GM19351 (cell line): ENCODE measurements around the gene GNL3.
"Not testable (repeated sequence)": the region's sequence is repeated elsewhere in the genome, so short reads cannot be mapped to it uniquely, and the experiment has no call there.

Experiments
- ATAC-seq: cut with Tn5 transposase; IDR thresholded peaks from one replicate; pipeline ENCODE4 v1.9.1; 2021; ENCODE audit warnings: mild to moderate bottlenecking, moderate library complexity; ENCODE audit not compliant: unreplicated experiment

Gene GNL3

GRCh38 chr3:52719618-52720017 is 33.8 kb downstream of the GNL3 start:
- ATAC-seq: no peak

DNA sequence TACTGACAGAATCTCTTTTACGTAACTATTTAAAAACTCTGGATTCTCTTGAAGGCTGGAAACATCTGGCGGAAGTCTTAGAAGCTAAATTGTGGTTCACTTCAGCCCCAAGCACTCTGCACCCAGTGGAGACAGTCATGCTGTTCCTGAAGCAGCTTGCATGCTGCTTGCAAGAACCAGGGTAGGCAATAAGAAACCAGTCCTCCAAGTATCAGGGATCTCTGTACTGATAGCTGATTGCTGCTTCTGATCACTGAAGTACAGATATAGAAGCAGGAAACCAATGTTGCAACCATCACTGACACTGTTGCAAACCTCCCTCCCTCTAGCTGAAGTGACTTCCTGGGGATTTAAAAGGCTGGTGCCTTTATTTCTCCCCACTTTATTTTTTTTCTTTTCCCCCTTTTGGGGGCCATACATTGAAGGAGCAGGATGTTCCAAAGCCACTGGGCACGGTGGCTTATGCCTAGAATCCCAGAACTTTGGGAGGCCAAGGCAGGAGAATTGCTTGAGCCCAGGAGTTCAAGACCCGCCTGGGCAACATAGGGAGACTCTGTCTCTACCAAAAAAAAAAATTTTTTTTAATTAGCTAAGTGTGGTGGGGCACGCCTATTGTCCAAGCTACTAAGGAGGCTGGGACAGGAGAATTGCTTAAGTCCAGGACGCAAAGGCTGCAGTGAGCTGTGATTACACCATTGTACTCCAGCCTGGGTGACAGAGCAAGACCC is 35.3 kb downstream of the GNL3 start:
- ATAC-seq: peak; percentile 83

DNA sequence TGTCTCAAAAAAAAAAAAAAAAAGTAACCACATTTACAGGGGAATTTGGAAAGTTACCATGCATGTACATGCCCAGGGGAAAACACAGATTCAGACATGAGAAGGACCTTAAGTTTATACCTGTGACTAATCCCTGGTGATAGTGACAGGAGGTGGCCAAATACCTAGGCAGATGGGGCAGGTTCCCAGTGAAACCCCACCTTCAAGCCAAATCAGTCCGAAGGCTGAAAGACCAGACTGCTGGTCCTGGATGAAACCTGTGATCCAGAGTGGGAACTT is 35.8 kb downstream of the GNL3 start:
- no peak for ATAC-seq

DNA sequence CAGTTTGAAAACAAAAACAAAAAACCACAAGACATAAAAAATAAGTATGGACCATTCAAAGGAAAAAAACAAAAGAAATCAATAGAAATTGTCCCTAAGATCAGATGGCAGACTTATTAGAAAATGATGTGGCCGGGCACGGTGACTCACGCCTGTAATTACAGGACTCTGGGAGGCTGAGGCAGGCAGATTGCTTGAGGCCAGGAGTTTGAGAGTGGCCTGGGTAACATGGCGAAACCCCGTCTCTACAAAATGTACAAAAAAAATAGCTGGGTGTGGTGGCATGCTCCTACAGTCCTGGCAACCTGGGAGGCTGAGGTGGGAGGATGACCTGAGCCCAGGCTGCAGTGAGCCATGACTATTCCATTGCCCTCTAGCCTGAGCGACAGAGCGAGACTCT is 36.7 kb downstream of the GNL3 start:
- ATAC-seq: no peak

GRCh38 chr3:52723935-52724334 is 38.1 kb downstream of the GNL3 start:
- ATAC-seq: no peak

DNA sequence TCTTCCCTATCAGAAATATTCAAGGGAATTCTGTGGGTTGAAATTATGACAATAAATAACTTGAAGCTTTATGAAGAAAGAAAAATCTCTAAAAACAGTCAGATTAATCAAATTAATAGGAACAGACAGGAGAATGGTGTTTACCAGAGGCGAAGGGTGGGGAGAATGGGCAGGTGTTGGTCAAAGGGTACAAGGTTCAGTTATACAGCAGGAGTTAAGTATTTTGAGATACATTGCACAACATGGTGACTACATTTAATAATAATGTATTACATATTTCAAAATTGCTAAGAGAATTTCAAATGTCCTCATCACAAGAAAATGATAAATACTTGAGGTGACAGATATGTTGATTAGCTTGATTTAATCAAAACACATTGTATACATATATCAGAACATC is 38.7 kb downstream of the GNL3 start:
- no peak for ATAC-seq

GRCh38 chr3:52728753-52729152 is 42.9 kb downstream of the GNL3 start:
- ATAC-seq: not testable (repeated sequence)

GRCh38 chr3:52730681-52731080 is 44.8 kb downstream of the GNL3 start:
- ATAC-seq: no peak

DNA sequence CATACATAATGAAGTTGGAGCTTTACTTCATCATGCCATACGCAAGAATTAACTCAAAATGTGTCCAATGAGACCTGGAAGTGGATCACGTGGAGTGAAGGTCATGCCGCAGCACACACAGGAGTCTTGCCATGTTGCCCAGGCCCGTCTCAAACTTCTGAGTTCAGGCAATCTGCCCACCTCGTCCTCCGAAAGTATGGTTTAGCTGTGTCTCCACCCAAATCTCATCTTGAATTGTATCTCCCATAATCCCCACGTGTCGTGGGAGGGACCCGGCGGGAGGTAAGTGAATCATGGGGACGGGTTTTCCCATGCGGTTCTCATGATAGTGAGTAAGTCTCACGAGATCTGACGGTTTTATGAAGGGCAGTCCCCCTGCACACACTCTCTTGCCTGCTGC is 45.8 kb downstream of the GNL3 start:
- ATAC-seq: no peak

DNA sequence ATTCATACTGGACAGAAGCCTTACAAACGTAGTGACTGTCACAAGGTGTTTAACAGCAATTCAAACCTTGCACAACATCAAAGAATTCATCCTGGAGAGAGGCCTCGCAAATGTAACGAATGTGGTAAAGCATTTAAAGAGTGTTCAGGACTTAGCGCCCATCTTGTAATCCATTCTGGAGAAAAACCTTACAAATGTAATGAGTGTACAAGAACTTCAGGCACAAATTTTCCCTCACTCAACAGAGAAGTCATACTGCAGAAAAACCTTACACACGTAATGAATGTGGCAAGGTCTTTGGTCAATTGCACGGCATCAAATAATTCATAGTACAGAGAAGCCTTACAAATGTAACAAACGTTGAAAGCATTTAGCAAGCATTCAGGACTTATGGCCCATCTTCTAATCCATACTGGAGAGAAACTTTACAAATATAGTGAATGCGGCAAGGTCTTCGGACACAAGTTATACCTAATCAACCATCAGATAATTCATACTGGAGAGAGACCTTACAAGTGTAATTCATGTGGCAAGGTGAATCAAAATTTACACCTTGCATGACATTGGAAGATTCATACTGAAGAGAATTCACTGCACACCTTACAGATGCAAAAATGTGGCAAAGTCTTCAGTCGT is 47.5 kb downstream of the GNL3 start:
- no peak for ATAC-seq

DNA sequence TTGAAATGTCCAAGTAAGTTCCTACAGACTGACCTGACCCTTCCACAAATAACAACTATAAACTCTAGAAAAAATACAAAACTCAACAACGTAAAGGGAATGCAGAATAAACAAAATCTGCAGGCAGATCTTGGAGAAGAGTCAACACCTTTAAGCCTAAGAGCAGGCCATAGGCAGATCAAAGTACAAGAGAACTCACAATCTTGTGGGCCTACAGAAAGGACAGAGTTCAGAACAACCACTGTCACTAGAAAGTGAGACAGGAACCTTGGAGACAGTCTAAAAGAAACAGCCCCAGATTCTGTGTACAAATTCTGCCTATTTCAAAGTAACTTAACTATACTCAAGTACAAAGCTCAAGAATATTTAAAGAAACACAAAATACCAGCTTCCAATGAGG is 53.9 kb downstream of the GNL3 start:
- ATAC-seq: no peak

DNA sequence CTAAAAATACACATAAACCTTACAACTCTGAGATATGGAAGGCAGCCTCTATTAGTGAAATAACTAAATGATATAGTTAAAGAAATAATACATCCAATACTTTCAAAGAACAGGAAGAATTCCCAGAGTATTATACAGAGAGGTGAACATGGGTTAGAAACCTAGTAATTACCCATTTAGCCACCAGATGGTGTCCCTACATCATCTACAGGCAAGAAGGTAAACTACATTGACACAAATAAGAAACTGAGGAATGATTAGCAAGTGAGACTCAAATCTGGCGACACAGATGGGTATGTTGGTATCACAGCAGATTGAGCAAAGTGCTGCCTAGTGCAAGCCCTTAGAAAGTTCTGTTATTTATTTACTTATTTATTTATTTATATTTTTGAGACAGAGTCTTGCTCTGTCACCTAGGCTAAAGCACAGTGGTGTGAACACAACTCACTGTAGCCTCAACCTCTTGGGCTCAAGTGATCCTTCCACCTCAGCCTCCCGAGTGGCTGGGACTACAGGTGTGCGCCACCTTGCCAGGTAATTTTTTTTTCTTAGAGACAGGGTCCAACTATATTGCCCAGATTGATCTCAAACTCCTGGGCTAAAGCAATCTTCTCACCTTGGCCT is 56.7 kb downstream of the GNL3 start:
- ATAC-seq: no peak

DNA sequence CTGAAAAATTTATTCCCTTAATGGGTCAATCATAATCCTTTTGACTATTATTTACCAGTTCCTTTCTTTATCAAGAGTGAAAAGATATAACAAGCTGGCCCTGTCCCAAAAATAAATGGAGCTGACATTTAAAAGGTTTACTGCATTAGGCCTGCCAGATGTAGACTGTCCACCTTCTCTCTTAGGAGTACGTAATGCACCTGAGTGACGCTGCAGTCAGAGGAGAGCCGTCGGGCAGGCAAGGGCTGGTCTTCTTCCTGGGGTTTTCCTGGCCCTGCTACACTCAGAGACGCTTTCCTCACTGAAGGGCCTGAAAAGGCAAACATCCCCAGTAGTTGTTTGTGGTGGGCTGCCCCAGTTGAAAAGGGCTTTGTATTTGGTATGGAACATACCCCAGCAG is 57.3 kb downstream of the GNL3 start:
- no peak for ATAC-seq

- ATAC-seq: no peak
Observed at GRCh38 chr3:52743721-52744120, 57.9 kb downstream of the GNL3 start.
